MCF 10A (cell line): ENCODE results near the gene SLC7A8. TPM values are rescaled to one million over a fixed set of nuclear protein-coding genes. Genes with fewer than 3 reads are reported as not detected.

Experiments used
- BruUV-seq: library from RNA; stranded (reverse); fragments of 400-500 nt; replicated peaks from 2 replicates; lab custom pipeline; 2021; lab: Mats Ljungman, UMichigan
- CTCF ChIA-PET: fragments of 300-600 bp; sonication (Branson Sonifier 250); formaldehyde crosslinking; extraction: SDS; loops from one replicate; lab custom pipeline; 2021; ENCODE audit warnings: antibody characterized with exemption, inconsistent platforms; lab: Yijun Ruan, JAX
- POLR2A ChIA-PET: fragments of 300-600, 350-650 bp; sonication (Branson Sonifier 250); formaldehyde crosslinking; extraction: SDS; loops from one replicate; lab custom pipeline; 2020; ENCODE audit warnings: antibody characterized with exemption, inconsistent platforms; lab: Yijun Ruan, JAX
- DNase-seq: peaks from one replicate; pipeline ENCODE4 v3.0.0-alpha.2; 2018; ENCODE audit not compliant: unreplicated experiment
- H3K27ac Mint-ChIP-seq: one replicate; pipeline ENCODE4 v1.8.0; 2022; ENCODE audit warnings: mild to moderate bottlenecking, low read depth, mixed read lengths; ENCODE audit not compliant: unreplicated experiment
- H3K27me3 Mint-ChIP-seq: one replicate; pipeline ENCODE4 v1.8.0; 2022; ENCODE audit warnings: mixed read lengths; ENCODE audit not compliant: insufficient read depth, unreplicated experiment
- H3K36me3 Mint-ChIP-seq: one replicate; pipeline ENCODE4 v1.8.0; 2022; ENCODE audit warnings: mild to moderate bottlenecking, moderate library complexity, mixed read lengths; ENCODE audit not compliant: insufficient read depth, unreplicated experiment
- H3K4me1 Mint-ChIP-seq: one replicate; pipeline ENCODE4 v1.8.0; 2022; ENCODE audit warnings: mixed read lengths; ENCODE audit not compliant: insufficient read depth, unreplicated experiment
- H3K4me3 Mint-ChIP-seq: one replicate; pipeline ENCODE4 v1.8.0; 2022; ENCODE audit warnings: mild to moderate bottlenecking, moderate library complexity, mixed read lengths; ENCODE audit not compliant: unreplicated experiment
- H3K9me3 Mint-ChIP-seq: one replicate; pipeline ENCODE4 v1.8.0; 2022; ENCODE audit warnings: mixed read lengths; ENCODE audit not compliant: unreplicated experiment
- intact Hi-C: fragments of 100-400 bp; cut with micrococcal nuclease; formaldehyde crosslinking; loops from 2 replicates; pipeline ENCODE4 v1.14.1; 2022
- total RNA-seq: library from RNA; stranded (reverse); gene quantifications from 2 replicates; pipeline ENCODE4 v1.2.3, GENCODE V29; 2022
- TF ChIP-seq, protein P1 (sequence below): fragments of 200-600 bp; IDR thresholded peaks from one replicate; pipeline ENCODE4 v1.8.0; 2022; ENCODE audit warnings: antibody characterized with exemption, mild to moderate bottlenecking; ENCODE audit not compliant: unreplicated experiment

Gene SLC7A8
- total RNA-seq, 1 experiment from 2014 or later: 2.4 TPM

DNA sequence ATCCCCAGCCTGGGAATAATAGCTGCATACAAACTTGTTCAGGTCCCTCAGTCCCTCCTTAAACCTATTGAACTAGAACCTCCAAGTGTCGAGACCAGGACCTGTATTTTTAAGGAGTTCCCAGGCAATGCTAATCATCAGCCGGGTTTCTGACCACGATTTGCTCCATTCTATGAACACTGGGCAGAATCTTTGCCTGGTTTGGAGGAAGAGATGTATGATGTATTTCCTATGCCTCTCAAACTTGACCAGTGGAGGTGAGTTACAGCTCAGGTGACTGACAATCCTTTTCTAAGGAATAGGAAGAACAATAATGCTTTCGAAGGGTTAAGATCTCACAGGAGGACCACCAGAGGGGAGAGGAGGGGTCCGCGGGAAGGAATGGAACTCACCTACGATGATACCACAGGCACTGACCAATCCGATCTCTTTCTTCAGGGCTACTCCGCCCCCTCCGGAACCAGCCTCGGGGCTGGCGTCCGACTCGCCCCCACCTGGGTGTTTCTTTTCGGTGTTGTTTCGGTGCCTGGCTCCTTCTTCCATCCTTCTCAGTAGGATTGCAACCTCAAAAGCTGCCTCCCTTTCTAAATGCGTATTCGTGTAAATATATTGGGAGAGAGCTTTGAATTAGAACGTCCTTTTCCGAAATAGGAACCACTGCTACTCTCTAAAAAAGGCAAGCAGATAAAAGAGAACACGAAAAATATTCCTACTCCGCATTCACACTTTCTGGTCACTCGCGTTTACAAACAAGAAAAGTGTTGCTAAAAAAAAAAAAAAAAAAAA, 895 bp downstream of the SLC7A8 start:
- POLR2A ChIA-PET: interaction anchor here (0.7 to 2.8 kb wide), 10 partner anchors 10 to 117 kb away, joined by 3 to 15 read pairs (median 4); no protein-coding TSS in a partner anchor

GRCh38 chr14:23181946-23182345, 1.5 kb downstream of the SLC7A8 start:
- TF ChIP-seq, protein P1, sequence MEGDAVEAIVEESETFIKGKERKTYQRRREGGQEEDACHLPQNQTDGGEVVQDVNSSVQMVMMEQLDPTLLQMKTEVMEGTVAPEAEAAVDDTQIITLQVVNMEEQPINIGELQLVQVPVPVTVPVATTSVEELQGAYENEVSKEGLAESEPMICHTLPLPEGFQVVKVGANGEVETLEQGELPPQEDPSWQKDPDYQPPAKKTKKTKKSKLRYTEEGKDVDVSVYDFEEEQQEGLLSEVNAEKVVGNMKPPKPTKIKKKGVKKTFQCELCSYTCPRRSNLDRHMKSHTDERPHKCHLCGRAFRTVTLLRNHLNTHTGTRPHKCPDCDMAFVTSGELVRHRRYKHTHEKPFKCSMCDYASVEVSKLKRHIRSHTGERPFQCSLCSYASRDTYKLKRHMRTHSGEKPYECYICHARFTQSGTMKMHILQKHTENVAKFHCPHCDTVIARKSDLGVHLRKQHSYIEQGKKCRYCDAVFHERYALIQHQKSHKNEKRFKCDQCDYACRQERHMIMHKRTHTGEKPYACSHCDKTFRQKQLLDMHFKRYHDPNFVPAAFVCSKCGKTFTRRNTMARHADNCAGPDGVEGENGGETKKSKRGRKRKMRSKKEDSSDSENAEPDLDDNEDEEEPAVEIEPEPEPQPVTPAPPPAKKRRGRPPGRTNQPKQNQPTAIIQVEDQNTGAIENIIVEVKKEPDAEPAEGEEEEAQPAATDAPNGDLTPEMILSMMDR: no peak
- no peak overlapping the region for H3K4me3 Mint-ChIP-seq
- H3K36me3 Mint-ChIP-seq: no peaks in the 10 kb centered on the region

More for the DNA sequence above, 895 bp downstream of the SLC7A8 start:
- CTCF ChIA-PET: interaction anchor here (0.6 to 12.2 kb wide), 9 partner anchors 11 to 412 kb away, joined by 3 to 766 read pairs (median 4); partner anchors contain the start of gene CEBPE
- DNase-seq: peak; percentile 20
- intact Hi-C loops: no loop called here
- H3K4me3 Mint-ChIP-seq: no peak overlapping the region
- no peak overlapping the region for H3K27ac Mint-ChIP-seq
- H3K27me3 Mint-ChIP-seq: no peaks in the 10 kb centered on the region
- no peaks in the 10 kb centered on the region for H3K36me3 Mint-ChIP-seq
- TF ChIP-seq, protein P1: no peak
- H3K9me3 Mint-ChIP-seq: no peaks in the 10 kb centered on the region
- no TSS peak for BruUV-seq
- peaks cover 5% of the 10 kb centered on the region for H3K4me1 Mint-ChIP-seq

DNA sequence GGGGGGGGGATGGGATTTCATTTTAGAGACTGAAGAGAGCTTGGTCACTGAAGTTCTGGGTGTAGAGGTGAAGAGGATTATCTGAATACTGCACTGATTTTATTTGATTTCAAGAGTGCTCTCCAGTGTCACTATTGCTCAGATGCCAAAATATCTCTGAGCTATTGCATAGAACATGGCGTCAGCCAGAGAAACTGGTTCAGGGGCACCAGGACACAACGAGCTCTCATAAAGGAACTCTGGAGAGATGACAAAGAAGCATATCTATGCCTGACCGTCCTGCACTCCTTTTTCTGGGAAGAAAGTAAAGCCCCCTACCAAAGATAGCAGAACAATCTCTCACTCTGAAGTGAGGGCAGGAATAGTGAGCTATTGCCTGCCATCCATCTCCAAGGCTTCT, 2.0 kb downstream of the SLC7A8 start:
- POLR2A ChIA-PET: interaction anchor here (0.6 to 2.8 kb wide), 7 partner anchors 9 to 901 kb away, joined by 3 to 15 read pairs (median 7); no protein-coding TSS in a partner anchor
- H3K4me3 Mint-ChIP-seq: no peak overlapping the region

More at GRCh38 chr14:23181946-23182345, 1.5 kb downstream of the SLC7A8 start:
- CTCF ChIA-PET: interaction anchor here (0.9 to 12.2 kb wide), 6 partner anchors 27 to 113 kb away, joined by 3 to 766 read pairs (median 4); partner anchors contain the start of gene CEBPE
- intact Hi-C loops: no loop called here
- BruUV-seq: no TSS peak
- H3K27ac Mint-ChIP-seq: no peak overlapping the region
- H3K27me3 Mint-ChIP-seq: no peaks in the 10 kb centered on the region
- POLR2A ChIA-PET: interaction anchor here (0.6 to 2.8 kb wide), 10 partner anchors 10 to 900 kb away, joined by 3 to 15 read pairs (median 4); no protein-coding TSS in a partner anchor
- peaks cover 3% of the 10 kb centered on the region for H3K4me1 Mint-ChIP-seq
- DNase-seq: no peak
- no peaks in the 10 kb centered on the region for H3K9me3 Mint-ChIP-seq

More for the DNA sequence above, 2.0 kb downstream of the SLC7A8 start:
- CTCF ChIA-PET: interaction anchor here (0.6 to 12.2 kb wide), 4 partner anchors 26 to 113 kb away, joined by 3 to 766 read pairs (median 7); partner anchors contain the start of gene CEBPE
- H3K9me3 Mint-ChIP-seq: no peaks in the 10 kb centered on the region
- BruUV-seq: no TSS peak
- no peaks in the 10 kb centered on the region for H3K36me3 Mint-ChIP-seq
- no peaks in the 10 kb centered on the region for H3K27me3 Mint-ChIP-seq
- intact Hi-C loops: no loop called here
- no peak overlapping the region for H3K27ac Mint-ChIP-seq
- H3K4me1 Mint-ChIP-seq: peaks cover under 1% of the 10 kb centered on the region
- DNase-seq: no peak
- TF ChIP-seq, protein P1: no peak
